DMS153 treated with DMSO at 0.1 percent for 48 hours (cell line): ENCODE data around the gene PCAT7.
"Not testable (repeated sequence)": the region's sequence is repeated elsewhere in the genome, so short reads cannot be mapped to it uniquely, and the experiment has no call there.

Experiments used
- DNase-seq: peaks from one replicate; lab custom pipeline; 2025; ENCODE audit not compliant: unreplicated experiment; lab: John Stamatoyannopoulos, UW

PCAT7 gene

GRCh38 chr9:94560237-94560636 lies 5.4 kb downstream of the PCAT7 start:
- no peak for DNase-seq

GRCh38 chr9:94563548-94563947 lies 8.7 kb downstream of the PCAT7 start:
- no peak for DNase-seq

GRCh38 chr9:94564279-94564678 lies 9.4 kb downstream of the PCAT7 start:
- DNase-seq: not testable (repeated sequence)

GRCh38 chr9:94566550-94566949 lies 11.7 kb downstream of the PCAT7 start:
- DNase-seq: no peak

- DNase-seq: no peak
Observed at GRCh38 chr9:94567271-94567670, 12.4 kb downstream of the PCAT7 start.

GRCh38 chr9:94568250-94568889 lies 13.5 kb downstream of the PCAT7 start:
- DNase-seq: no peak

- no peak for DNase-seq
Observed at GRCh38 chr9:94568972-94569712, 14.3 kb downstream of the PCAT7 start.

- no peak for DNase-seq
Observed at GRCh38 chr9:94576131-94576530, 21.2 kb downstream of the PCAT7 start.

- no peak for DNase-seq
Observed at GRCh38 chr9:94577036-94577435, 22.2 kb downstream of the PCAT7 start.

- no peak for DNase-seq
Observed at GRCh38 chr9:94577571-94577970, 22.7 kb downstream of the PCAT7 start.

- DNase-seq: no peak
Observed at GRCh38 chr9:94581728-94582127, 26.8 kb downstream of the PCAT7 start.

- DNase-seq: no peak
Observed at GRCh38 chr9:94584555-94584954, 29.7 kb downstream of the PCAT7 start.

GRCh38 chr9:94586316-94586715 lies 31.4 kb downstream of the PCAT7 start:
- no peak for DNase-seq

GRCh38 chr9:94586814-94587213 lies 31.9 kb downstream of the PCAT7 start:
- DNase-seq: no peak

GRCh38 chr9:94588681-94589080 lies 33.8 kb downstream of the PCAT7 start:
- no peak for DNase-seq

- DNase-seq: not testable (repeated sequence)
Observed at GRCh38 chr9:94591046-94591545, 36.2 kb downstream of the PCAT7 start.

- no peak for DNase-seq
Observed at GRCh38 chr9:94591876-94592275, 37.0 kb downstream of the PCAT7 start.

- DNase-seq: not testable (repeated sequence)
Observed at GRCh38 chr9:94592683-94593082, 37.8 kb downstream of the PCAT7 start.

GRCh38 chr9:94593459-94594345 lies 38.8 kb downstream of the PCAT7 start, which contains the start of gene FBP2:
FBP2 (minus strand) TSS chr9:94593824; CDS start chr9:94593726, 98 bp downstream.
- no peak for DNase-seq

- no peak for DNase-seq
Observed at GRCh38 chr9:94599102-94599501, 44.2 kb downstream of the PCAT7 start.

GRCh38 chr9:94600258-94600657 lies 45.4 kb downstream of the PCAT7 start:
- DNase-seq: no peak
